EH (cell line): Measurements from ENCODE around the gene MAGOH.

Experiments used
- DNase-seq: peaks from one replicate; pipeline ENCODE4 v3.0.0-alpha.2; 2015; ENCODE audit warnings: low read depth

Gene MAGOH

DNA sequence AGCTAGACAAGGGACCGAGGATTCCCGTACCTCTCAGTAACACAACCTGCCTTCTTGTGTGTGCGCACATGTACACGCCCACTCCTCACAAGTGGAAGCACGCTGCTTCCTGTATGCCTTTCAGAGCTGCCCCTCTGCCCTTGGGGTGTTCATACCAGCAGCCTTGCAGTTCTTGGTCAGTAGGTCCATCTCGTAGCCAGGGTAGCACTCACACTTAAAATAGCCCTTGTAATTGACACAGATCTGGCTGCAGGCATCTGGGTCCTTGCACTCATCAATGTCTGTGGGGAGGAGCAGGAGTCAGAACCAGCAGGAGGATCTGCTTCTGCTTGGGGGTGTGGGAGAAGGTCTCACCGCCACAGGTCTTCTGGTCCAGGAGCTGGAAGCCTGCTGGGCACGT lies 32.6 kb upstream of the MAGOH start:
- no peak for DNase-seq

DNA sequence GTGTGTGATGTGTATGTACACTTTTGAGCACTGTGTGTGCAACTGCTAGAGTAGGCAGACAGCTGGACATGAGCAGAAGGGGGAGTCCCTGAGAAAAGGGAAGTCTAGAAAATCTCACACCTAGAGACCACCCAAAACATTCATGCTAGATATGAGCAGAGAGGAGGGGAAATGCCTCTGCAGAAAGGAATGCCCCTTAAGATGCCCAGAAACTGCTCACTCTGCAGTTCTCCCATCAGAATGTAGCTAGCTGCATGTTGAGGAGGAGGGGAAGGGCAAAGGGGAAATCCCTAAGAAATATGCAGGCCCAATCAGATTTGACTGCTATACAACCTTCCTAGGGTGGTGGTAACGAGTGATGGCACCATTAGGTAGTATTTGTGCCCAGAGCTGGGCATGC lies 31.8 kb upstream of the MAGOH start:
- DNase-seq = no peak

DNA sequence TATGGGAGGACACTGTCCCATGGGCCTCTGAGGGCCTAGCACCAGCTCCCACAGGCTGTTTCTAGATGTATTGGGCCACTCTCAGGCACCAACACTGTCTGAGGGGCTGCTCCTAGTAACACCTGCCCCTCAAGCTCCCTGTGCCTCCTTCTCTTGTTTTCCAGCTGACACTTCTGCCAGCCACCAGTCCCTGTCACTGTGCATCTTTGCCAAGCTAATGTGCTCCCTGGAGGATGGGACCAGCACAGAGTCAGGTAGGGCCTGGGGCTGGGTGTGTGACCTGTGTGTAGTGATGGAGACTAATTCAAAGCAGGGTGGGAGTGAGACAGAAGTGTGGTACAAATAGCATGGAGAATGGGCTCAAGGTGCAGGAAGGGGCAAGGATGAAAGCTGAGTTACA lies 29.4 kb upstream of the MAGOH start:
- no peak for DNase-seq

DNA sequence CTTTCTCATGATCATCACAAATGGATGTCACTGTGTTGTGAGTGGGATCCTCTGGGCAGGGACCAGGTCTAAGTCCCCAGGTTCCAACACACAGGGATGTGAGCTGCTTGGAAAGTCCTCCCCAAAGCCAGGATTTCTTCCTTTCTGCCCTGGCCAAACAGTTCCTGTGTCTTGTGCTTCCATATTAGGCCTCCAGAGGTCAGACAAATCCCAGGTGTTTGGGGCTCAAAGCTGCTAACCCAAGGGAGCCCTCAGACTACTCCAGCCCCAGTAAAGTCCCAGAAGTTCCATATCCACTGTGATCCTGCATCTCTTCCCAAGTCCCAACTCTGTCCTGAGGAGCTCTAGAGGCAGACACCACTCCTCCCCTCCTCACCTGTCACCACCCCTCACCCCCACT lies 27.7 kb upstream of the MAGOH start:
- DNase-seq = no peak

DNA sequence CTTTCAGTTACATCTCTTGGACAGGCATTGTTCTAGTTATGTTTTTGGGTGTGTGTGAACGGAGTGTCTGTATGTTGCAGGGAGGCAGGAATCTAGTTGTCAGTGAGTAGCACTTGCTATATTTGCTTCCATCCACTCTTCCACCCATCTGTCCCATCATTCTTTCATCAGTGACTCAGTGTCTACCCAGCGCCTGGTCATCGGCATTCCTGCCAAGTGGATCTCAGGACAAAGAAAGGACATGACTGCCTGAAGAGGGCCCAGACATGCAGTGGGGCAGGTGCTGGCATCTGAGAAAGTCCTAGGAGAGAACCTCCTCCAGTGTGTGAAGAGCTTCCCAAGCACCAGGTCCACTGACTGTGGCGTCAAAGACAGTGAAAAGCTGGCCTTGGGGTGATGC lies 27.3 kb upstream of the MAGOH start:
- DNase-seq = peak; percentile 23

DNA sequence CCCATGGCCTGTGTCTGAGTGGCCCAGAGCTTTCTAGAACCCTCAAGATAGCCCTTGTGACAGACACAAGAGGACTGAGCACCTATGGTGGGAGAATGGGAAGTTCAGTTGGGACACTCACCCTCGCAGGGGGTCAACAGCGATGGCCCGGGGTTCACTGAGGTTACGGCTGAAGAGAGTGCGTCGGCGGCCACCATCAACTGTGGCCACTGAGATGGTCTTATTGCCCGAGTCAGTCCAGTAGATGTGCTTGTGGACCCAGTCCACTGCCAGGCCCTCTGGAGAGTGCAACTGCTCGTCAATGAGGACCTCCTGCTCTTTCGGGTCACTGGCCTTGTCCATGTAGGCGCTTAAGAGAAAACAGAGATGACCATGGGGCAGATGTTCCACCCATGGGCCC lies 25.7 kb upstream of the MAGOH start:
- DNase-seq = no peak

DNA sequence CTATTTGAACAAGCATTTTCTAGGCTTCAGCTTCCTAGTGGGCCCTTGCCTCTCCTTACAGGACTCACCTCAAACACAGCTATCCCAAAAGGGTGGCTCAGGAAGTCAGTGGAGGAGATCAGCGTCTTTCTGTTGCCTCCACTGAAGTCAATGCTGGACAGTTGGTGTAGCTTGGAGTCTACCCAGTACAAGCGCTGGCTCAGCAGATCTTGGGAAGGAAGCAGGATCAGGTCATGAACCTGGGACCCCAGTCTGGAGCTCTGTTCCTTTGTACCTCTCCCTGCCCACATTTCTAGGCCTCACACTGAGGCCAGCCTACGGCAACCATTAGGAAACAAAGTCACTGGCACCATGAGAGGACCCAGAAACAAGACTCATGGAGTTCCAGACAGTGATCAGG lies 23.7 kb upstream of the MAGOH start:
- no peak for DNase-seq

DNA sequence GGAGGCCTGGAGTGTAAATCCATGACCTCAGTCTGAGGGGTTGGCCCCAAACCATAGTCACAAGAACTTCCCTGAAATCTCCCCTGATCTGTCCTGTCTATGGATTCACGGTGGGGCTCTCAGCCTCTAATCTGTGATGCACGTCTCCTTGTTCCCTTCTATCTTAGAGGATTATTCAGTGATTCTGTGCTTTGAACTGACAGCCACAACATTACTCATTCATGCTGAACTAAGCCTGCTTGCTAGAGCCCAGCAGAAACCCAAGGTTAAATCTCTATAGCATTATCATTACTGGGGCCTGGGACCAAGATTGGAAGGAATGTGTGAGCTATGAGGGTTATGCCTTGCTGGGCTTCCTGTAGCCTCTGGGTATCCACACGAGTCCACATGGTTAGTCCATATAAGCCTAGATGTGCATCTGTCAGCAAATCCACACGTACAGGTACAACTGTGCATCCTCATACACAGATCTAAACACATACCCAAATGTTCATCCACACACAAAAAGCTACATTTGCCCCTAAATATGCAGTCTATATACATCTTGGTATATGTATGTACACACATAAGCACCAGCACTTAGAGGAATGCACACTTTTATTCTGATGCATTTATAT lies 22.4 kb upstream of the MAGOH start:
- no peak for DNase-seq

DNA sequence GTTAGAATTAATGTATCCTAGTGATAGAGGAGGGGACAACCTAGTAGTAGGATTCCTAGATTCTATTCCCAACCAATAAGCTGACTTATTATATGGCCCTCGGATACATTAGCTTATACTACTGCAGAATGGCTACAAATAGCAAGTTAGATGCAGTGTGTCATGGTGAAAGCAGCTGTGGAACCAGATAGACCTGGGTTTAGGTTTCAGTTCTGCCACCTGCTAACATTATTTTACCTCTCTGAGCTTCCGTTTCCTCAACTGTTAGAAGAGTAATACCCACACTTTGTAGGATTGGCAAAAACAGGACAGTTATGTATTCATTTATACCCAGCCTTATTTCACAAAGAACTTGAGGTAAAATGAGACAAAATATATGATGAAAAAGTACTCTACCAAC lies 21.6 kb upstream of the MAGOH start:
- no peak for DNase-seq

DNA sequence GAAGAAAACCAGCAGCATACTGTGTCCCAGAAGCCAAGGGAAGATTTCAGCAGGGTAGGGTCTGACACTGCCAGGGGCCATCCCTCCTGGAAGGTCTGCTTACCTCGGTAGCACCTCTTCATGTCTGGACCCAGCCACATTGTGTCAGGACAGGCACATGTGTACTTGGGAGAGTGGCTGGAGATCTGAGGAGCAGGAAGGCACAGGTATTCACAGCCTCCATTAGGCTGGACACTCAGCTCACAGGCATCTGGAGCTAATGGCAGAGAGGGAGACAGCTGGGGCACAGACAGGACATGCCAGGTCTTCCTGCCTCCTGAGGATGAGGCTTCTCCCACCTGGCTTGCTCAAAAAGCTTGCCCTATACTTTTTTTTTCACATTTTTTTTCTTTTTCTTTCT lies 19.9 kb upstream of the MAGOH start:
- no peak for DNase-seq

DNA sequence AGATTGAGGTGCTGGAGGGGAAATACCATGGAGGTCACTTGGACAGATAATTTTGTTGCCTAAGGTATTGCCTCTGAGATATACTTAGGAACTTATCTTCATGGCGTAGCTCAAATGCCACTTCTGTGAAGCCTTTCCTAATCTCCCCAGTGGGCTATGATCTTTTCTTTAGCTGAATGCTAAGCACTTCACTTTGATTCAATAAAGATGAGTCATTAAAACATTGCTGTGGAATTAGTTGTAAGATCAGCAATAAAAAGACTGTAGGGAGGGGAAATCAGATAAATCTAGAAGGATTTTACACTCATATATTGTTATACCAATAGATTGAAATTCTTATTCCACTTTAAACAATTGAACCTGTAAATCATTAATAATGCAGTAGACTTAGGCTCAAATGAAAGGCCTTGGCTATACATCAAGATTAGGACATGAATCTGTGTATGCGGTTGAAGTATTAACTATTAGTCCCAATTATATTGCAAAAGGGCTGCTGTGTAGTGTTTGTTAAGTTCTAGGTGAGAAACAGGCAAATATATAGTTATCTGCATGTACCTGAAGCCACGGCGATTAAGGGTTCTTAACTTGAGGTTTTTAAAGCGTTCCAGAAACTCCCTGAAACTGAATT lies 19.2 kb upstream of the MAGOH start:
- DNase-seq = peak; percentile 40

DNA sequence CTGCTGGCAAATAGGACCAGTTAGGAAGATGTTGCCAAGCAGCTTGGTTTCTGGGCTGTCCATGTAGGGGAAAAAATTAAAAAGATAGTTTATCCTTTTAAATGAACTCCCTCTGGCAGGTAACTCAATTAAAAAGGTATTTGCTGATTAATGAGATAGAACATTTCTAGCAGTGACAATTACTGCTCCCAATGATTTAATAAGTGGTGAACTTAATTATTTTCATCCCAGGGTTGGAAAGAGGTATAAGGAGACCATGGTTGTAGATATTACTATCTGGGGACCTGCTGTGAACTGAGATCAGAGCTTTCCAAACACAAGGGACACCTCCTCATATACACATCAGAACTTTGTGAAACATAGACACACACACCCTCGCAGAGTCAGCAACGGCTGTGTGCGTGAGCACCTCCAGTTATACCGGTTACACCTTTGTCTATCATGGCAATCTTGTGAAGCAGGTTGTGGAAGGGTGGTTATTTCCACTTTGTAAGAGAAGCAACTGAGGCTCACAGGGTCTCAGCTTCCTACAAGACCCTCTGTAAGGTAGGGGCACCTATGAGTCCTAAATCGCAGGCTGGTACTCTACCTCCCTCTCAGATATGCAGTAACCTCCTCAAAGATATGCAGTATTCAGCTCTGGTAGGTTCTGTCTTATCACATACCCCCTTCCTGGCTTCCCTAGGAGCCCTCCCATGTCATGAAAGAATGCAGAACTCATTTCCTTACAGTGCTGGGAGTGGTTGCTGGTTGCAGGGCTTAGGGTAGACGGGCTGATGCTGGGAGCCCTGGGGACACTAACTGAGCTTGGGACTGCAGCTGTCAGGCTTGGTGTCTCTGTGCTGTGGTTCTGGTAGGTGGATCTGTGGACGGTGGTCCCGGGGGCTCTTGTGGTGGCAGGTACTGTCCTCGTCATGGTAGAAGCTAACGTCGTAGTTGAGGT lies 18.5 kb upstream of the MAGOH start:
- no peak for DNase-seq

DNA sequence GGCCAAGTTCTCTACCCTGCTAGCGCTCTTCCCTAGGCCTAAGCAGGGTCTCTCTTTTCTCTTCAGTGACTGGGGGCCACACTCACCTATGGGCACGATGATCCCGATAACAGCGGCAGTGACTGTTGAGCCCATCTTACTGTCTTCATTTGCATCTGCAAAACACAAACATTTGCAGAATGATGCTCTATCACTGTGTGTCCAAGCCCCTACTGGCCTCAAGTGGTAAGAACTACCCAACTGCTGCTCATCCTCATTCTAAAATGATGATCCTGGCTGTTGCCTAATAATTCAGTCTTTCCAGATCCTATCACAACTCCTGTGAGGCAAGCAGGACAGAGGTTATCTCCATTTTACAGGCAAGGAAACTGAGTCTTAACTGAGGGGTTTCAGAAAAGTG lies 16.7 kb upstream of the MAGOH start:
- peak; percentile 10 for DNase-seq

DNA sequence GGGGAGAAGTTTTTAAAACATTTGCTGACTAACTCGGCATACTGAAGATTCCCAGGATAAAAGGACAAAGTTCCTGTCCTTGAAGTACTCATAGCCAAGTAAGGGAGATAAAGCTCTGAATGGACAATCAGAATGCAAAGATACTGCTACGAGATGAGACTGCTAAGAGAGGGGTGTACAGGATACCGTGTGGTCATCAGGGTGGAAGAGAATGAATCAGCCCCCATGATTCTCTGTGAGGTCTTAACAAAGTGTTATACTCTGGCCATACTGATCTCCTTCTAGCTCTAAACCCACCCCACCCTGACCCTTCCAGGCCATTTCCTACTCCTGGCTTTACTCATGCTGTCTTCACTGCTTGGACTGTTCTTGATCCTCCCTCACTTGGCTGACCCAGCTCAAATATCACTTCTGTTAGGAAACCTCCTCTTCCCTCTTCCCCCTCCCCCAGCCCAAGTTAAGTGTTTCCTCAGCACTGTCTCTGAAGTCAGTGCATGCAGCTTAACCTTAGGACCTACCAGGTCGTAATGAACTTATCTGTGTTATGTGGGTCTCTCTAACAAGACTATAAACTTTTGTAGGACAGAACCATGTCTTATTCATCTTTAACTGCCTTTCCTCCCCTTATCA lies 15.8 kb upstream of the MAGOH start:
- peak; percentile 76 for DNase-seq

DNA sequence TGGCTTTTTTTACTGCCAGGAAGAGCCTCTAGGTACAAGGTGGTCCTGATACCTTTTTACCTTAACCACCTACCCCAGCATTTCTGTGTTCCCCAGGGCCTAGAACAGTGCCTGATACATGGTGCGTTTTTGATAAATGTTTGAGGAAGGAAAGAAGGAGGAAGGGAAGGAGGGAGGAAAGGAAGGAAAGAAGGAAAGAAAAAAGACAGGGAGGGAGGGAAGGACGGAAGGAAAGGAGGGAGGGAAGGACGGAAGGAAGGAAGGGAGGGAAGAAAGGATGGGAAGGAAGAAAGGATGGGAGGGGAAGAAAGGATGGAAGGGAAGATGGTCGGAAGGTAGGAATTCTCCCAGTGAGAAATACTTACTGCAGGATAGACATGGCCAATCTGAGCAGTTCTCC lies 12.0 kb upstream of the MAGOH start:
- DNase-seq = no peak

DNA sequence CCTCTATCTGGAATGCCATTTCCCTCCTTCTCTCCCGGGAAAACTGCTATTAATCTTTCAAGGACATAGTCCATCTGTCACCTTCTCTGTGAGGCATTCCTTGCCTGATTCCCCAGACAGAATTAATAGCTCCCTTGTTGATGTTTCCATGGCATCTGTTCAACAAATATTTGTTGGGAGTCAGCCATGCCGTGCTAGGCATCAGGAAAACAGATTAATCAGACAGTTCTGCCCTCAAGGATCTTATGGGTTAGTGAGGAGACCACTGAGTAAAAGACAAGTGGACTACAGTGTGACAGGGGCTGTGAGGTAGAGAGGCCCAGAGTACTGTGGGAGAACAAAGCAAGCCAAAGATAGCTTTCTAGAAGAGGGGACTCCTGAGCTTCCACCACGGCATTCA lies 11.4 kb upstream of the MAGOH start:
- DNase-seq = peak; percentile 40

DNA sequence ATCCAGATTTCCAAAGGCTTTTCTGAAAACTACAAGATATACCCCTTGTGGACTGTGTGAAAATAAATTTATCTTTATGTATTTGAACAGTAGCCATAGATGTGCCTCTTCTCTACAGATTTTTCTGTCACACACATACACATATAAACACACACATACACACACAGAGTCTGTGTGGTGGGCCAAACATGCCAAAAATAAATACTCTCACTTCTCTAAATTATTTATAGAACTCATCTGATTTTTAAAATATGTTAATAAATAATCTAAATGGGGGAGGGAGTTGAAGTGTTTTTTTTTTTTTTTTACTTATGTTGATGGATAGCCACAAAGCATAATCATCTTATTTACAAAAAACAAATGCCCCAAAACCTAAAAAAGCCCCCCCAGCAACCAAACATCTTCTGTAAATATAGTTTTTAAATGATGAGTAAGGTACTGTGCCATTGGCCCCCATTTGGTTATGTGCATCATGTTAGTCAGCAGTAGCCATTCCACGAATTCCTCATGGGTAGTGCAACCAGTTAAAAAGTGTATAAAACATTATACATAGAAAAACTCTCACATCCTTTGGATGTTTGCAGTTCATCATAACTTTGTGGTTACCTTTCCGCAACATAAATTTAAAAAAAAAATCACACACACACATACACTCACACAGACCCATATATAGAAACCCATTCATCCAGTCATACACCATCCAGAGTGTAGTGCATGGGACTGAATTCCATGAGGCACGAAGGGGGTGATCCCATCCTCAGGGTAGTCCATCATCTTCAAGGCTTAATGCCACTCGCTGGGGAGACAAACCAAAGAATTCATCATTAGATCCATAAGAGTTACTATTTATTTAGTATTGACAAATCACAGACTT lies 8.2 kb upstream of the MAGOH start:
- peak; percentile 96 for DNase-seq

DNA sequence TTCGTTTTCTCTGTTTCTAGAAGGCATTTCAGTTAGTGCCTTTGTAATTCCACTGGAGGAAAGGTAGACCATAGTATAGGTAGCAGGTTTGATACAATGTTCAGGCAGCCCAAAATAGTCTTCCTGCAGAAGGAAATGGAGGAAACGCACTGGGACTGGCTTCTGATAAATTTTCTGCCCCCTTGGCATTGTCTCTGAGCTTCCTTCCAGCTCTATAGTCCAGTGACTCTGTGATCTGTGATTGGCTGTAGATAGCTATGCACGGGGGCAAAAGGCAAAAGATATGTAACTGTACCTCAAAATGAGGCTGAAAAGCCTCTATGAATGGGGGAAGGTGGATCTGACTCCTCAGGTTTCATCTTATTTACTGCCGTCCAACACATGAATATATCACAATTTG lies 5.8 kb upstream of the MAGOH start:
- DNase-seq = no peak

DNA sequence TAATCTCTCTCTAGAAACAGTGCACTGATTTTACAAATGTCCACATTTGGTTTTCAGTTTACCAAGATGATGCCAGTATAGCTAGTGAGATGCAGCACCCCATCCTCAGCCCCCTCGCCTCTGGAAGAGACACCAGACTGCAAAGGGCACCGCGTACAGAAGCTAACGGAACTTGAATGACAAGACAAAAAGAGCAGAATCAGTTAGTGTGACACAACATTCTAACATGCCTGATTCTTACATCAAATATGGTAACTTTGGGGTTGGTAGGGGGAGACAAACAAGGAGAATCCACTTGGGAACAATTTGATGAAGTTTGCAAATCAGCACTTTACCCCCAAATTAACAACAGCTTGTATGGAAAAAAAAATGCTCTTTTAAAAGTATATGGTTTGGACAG lies 4.1 kb upstream of the MAGOH start:
- DNase-seq = no peak

DNA sequence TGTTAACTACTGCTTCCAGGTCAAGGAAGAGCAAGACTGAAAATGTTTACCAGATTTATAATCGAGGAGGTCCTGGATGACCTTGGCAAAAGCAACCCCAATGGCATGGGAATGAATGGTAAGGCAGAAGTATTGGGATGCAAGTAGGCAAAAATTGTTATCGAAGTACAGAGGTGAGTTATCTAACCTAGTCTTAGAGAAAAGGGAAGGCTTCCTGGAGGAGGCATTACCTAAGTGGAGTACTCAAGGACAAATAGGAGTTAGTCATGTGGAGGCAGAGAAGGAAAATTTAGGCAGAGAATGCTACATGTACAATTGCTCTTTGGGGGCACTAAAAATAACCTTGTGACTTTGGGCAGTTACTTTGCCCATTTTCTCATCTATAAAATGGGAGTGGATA lies 3.5 kb upstream of the MAGOH start:
- DNase-seq = no peak

DNA sequence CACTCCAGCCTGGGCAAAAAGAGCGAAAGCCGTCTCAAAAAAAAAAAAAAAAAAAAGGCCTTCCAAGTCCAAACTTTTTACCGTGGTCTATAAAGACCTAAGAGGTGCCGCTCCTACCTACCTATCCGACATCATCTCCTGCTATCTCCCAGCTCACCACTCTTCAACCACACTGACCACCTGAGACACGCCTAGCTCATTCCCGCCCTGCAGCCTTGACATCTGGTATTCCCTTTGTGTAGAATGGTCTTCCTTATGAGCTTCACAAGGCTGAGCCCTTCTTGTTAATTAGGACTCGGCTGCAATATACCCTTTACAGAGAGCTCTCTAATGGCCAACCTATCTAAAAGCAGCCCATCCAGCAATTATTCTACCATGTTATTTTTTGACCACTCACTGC lies 680 bp downstream of the MAGOH start:
- no peak for DNase-seq

DNA sequence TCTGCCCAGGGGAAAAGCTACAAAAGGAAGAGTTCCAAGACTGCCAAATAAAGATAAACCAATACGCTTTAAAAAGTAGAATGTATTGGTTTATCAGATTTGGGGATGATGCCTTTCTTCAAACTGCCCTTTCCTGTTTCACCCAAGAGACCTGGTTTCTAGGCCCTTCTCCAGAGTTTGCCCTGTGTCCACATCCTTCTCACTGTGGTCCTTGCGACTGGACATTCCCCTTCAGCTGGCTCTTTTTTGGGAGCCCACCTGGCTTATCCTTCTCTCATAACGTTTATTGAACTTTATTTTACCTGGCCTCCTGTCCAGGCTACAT lies 17.4 kb downstream of the MAGOH start:
- DNase-seq = no peak
